Stimulated activated CD4-positive, alpha-beta T cell treated with anti-CD3 and anti-CD28 coated beads, Interleukin-1b, Interleukin-23, amount 100 ng/mL, for 1 hour (primary cell): ENCODE data around the gene CNPY4.

ENCODE experiments used
- DNase-seq, 2 donors: peaks; one replicate each; pipeline ENCODE4 v3.0.0-alpha.2; 2020; ENCODE audit warnings: low read depth in 2 of 2

The CNPY4 gene

GRCh38 chr7:100148225-100148558, 28.8 kb downstream of the CNPY4 start:
- no peak for DNase-seq

GRCh38 chr7:100148559-100149328, 29.3 kb downstream of the CNPY4 start, which contains the start of gene LAMTOR4:
Gene LAMTOR4, plus strand, starts transcription at chr7:100148918. Its CDS starts 55 bp downstream, at chr7:100148973.
- DNase-seq: peak; percentile 83 to 96

GRCh38 chr7:100152404-100152803, 33.0 kb downstream of the CNPY4 start:
- no peak for DNase-seq

DNA sequence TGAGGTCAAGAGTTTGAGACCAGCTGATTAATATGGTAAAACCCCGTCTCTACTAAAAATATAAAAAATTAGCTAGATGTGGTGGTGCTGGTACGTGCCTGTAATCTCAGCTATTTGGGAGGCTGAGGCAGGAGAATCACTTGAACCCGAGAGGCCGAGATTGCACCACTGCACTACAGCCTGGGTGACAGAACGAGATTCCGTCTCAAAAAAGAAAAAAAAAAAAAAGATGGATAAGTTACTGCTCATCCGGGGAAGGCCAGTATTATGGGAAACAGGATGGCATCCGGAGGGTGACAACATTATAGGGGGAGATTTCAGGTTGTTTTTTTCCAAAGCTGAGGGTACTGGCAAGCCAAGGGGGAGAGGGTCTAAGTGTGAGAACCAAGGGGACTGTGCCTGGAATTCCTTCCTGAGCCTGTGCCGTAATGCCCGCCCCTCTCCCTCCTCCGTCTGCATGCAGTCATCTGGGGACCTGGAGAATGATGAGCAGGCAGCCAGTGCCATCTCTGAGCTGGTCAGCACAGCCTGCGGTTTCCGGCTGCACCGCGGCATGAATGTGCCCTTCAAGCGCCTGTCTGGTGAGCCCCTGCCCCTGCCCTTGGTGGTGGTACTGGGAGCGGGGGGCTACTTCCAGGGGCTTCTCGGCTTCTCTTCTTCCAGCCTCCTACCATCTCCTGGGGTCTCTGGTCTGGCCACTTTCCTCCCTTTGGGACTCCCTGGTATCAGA, 33.7 kb downstream of the CNPY4 start:
- DNase-seq: no peak

DNA sequence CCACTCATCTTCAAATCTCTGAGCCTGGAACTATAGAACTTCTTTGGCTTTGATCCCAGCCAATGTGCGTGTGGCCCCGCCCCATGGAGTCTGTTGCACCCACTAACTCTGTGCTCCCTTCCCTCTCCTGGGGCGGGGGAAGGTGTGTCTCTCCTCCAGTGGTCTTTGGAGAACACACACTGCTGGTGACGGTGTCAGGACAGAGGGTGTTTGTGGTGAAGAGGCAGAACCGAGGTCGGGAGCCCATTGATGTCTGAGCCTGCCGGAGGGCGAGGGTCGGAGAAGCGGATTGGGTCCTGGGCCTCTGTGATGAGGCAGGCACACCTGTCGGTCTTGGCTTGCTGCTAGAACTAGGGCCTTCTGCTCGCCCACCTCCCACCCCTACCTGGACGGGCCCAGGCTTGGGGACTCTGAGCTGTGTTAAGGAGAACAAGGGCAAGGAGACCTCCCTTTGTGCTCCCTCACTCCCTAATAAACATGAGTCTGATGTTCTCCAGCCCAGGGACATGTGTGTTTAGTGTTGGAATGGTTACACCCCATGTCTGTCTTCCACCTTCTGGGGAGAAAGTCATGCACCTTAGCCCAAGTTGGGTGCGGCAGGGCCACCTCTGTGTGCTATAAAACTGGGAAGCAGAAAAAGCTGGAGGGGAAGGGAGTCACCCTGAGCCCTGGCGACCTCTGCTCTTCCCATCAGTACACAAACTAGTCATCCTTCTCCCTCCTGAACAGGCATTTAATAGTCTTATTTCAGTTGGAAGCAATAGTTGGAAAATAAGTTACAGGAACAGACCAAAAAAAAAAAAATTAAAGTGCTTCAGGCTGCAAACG, 34.5 kb downstream of the CNPY4 start:
- DNase-seq: no peak

DNA sequence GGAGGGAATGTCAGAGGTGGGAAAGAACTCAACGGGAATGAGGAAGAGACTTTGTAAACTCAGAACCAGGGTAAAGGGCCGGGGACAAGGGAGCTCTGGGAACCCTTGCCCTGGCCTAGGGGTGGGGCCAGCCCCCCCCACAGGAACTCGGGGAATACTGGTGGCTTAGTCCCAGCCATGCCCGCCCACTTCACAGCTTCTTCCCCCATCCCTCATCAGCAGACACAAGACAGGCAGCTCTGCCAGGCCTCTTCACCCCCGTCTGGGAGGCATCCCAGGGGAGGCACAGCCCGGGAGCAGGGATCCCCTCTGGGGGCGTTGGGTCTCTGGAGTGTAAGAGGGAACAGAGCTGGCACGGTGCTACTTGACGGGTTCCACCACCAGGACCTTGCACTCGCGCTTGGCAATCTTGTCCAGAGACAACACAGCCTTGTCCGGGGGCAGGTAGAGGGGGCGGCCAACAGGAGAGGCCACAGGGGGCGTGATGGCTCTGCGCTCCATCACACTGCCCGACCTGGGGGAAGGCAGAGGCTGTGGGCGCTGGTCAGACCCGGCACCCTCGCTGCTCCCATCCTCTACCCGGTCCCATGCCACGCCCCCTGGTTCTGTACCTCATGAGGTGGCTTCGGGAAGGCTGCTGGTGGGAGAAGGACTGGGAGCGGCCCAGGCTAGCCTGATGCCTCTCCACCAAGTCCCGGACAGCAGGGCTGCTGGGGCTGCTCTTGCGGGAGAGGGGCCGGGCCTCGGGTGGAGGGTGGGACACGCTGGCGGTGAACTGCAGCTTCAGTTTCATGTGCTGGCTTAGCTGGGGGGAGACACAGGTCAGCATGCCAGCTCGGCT, 35.4 kb downstream of the CNPY4 start:
- no peak for DNase-seq

DNA sequence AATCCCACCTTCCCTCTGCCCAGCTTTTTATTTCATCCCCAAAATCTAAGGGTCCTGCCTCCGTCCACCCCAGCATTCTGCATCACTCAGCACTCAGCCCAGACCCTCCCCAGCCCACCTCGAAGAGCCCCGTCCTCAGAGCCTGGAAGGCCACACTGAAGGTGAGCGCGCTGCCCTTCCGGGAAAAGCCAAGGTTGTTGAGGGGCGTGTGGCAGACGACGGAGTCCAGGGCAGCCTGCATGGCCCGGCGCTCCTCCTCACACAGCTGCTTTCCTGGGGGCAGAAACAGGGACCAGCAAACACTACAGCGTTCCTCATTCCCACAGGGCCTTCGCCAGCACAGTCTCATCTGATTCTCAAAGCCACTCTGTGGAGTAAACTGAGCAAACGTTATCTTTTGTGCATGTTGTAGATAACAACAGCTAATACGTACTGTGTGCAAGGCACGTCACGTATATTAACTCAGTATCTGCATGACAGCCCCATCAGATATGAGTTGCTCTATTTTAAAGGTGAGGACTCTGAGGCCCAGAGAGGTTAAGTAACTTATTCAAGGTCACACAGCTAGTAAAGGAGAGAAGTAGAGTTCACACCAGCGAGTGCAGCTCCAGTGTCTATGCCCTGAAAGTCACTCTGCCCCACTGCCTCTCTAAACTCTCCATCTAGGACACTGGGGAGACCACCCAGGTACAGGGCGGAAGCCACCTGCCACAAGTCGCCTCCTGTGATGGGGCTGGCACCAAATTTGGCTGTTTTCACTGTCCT, 36.3 kb downstream of the CNPY4 start:
- DNase-seq: no peak

GRCh38 chr7:100156331-100157068, 37.1 kb downstream of the CNPY4 start:
- no peak for DNase-seq

GRCh38 chr7:100157069-100157333, 37.6 kb downstream of the CNPY4 start:
- no peak for DNase-seq

GRCh38 chr7:100157334-100158228, 38.1 kb downstream of the CNPY4 start:
- no peak for DNase-seq

DNA sequence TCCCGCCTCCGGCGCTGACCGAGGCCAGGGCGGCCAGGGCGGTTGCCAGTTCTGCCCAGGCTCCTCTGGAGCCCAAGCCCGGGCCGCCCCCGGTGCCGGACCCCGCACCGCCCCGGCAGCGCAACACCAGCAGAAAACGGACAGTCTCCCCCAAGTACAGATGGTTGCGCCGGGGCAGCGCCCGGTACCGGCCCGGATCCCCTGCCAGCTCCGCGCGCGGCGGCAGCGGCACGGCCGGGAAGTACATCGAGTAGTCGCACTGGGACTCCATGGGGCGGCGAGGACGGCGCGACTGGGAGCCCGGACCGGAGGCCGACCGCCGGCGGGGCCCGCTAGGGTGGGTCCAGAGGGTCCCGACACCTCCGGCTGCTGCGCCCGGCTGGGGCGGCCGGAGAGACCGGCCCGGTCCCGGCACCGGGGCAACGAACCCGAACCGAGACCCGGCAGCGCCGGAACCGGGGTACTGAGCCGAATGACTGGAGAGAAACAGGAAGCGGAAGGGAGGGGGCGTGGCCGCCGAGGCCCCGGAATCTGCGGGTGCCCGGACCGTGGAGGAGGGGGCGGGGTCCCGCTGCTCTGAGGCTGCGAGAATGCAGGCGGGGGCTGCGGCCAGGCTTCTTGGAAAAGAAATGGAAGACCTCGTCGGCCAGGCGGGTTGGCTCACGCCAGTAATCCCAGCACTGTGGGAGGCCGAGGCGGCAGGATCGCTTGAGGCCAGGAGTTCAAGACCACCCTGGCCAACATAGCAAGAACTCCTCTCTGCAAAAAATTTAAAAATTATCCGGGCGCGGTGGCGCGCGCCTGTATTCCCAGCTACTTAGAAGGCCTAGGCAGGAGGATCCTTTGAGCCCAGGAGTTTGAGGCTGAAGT, 39.0 kb downstream of the CNPY4 start, which contains the start of gene TRAPPC14:
Gene TRAPPC14 (minus strand): TSS at position 495 of the 870 bp plus-strand sequence. CDS start 224 bp downstream, at position 271.
- DNase-seq: peak; percentile 71 to 89

GRCh38 chr7:100159099-100159623, 39.7 kb downstream of the CNPY4 start:
- DNase-seq: no peak

GRCh38 chr7:100160067-100160466, 40.6 kb downstream of the CNPY4 start:
- no peak for DNase-seq

- no peak for DNase-seq
Measured at GRCh38 chr7:100163006-100163531, 43.6 kb downstream of the CNPY4 start.

- DNase-seq: no peak
Measured at GRCh38 chr7:100163871-100164270, 44.4 kb downstream of the CNPY4 start.

- DNase-seq: no peak
Measured at GRCh38 chr7:100166317-100166940, 47.0 kb downstream of the CNPY4 start.
